Measurements from ENCODE around the gene COG5.
"Not testable (repeated sequence)": the region's sequence is repeated elsewhere in the genome, so short reads cannot be mapped to it uniquely, and the experiment has no call there.

The COG5 gene

GRCh38 chr7:107230334-107230733 lies 333.4 kb downstream of the COG5 start:
- no peak for DNase-seq

- DNase-seq = no peak
Measured at GRCh38 chr7:107228291-107228690, 335.4 kb downstream of the COG5 start.

DNA sequence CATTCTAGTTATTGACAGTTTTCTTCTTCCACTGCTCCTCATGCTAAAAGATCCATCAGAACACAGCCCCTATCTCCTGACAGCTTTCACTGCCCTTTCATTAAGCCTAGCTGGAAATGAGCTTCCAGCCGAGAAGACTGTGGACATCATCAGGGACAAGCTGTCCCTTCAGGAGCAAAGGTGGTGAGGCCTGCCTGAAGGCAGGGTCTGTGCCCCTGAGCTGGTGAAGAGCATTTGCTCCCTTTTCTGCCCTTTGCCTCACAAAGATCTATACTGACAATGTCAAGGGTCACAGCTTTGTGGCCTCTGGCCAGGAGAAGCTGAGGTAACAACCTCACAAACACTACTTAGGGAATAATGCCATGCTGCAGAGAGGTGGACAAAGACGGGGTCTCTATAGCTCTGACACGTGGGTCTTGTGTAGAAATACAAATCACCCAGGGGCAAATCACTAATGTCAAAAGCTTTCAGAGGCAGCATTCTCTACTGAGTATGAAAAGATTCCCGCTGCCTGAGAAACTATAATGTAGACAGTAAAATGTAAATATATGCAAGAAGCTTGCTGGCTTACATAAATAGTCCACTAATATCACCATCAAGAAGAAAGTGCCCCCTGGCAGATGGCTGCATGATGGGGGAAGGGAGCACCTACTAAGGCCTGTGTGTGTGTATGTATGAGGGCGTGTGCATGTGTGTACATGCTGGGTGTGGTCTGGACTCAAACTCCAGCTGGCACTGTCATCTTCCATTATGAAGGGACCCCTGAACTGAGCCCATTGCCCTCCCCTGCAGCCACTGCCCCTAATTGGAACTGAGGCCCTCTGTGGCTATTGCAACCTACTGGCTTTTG lies 339.1 kb downstream of the COG5 start:
- no peak for DNase-seq

DNA sequence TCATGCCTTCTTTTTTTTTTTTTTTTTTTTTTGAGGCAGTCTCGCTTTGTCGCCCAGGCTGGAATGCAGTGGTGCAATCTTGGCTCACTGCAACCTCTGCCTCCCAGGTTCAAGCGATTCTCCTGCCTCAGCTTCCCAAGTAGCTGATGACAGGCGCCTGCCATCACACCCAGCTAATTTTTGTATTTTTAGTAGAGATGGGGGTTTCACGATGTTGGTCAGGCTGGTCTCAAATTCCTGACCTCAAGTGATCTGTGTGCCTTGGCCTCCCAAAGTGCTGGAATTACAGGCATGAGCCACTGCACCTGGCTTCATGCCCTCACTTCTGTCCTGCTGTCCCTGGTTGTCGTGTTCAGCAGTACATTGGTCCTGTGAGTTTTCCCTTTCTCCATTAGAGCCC lies 342.9 kb downstream of the COG5 start:
- not testable (repeated sequence) for DNase-seq

- no peak for DNase-seq
Measured at GRCh38 chr7:107220356-107220755, 343.4 kb downstream of the COG5 start.

DNA sequence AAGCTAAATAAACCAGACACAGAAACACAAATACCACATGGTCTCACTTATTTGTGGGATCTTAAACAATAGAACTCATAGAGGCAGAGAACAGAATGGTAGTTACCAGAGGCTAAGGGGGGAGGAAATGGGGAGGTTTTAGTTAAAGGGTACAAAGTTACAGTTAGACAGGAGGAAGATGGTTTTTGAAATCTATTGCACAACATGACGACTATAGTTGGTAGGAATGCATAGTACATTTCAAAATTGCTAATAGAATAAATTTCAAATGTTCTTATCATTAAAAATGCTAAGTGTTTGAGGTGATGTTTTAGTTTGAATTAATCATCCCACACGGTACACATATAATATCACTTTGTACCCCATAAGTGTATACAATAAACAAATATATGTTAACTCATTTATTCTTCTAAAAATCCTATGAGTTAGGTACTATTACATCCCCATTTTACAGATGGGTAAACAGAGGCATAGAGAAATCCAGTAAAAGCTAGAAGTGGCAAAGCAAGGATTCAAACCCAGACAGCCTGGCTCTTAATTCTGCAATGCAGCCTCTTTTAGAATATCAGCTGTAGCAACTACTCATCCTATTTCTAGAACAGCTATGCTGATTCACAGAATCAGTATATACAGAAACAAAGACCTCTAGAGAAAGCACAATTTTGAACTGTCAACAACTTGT lies 344.0 kb downstream of the COG5 start:
- DNase-seq = no peak

- DNase-seq = no peak
Measured at GRCh38 chr7:107213945-107214344, 349.8 kb downstream of the COG5 start.

DNA sequence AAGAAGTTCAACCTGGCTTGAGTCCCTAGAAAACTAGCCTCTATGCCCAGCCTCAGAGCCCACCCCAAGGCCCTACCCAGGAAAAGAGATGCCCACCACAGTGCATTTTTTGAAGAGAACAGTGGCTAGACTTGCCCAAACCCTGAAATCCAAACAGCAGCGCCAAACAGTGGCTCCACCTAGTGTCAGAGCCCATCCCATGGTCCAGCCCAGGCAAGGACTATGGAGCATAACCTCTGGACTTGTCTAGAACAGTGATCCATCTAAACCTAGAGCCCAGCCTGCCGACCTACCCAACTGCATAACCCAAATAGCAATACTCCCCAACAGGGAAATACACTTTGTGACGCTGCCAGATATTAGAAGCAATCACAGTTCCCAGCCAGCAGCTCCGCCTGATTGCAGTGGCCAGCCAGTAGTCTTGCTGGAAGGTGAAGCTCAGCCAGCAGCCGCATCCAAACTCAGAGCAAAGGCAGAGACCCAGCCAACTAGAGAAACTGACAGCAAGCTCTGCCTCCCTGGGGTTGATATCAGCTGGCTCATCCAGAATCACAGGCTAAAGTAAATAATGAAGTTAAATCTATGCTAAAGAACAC lies 350.4 kb downstream of the COG5 start:
- DNase-seq = no peak

- DNase-seq = no peak
Measured at GRCh38 chr7:107212725-107213124, 351.0 kb downstream of the COG5 start.

DNA sequence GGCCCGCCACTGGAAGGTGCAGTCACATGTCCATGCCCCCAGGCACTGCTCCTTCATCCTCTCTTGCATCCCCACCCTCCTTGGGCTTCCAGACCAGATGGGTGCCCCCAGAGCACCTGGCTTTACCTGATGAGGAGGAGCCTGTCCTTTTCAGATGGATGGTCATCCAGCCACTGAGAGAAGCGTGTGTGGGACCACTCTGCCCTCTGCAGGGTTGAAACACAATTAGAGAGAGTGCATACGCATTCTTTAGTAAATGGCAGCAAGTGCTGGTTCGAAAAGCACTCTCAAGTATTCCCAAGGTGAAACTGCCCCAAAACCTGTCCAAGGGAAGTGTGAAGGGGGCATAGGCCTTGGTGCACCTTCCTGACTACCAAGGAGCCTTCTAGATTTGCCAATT lies 353.3 kb downstream of the COG5 start:
- DNase-seq = no peak

GRCh38 chr7:107209565-107209964 lies 354.2 kb downstream of the COG5 start:
- no peak for DNase-seq

DNA sequence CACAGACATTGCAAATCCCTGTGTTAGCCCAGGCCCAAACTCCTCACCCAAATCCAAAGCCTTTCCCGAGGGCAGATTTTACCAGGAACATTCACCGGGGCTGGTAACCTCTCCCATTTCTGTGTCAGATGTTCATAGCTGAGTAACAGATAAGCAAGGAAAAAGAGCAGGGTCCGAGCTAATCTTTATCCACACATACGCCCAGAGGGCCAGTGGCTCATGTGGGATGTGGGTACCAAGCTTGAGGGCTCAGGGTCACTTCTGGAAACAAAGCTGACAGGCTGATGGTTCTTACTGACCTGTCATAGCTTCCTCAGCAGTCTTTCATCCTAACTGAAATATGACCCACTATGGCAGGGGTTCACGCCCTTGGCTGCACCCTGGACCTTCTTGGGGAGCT lies 355.2 kb downstream of the COG5 start:
- no peak for DNase-seq

- DNase-seq = peak in 1 of 56 donors; percentile 4
Measured at GRCh38 chr7:107208024-107208521, 355.6 kb downstream of the COG5 start.

- DNase-seq = peak in 2 of 56 donors; percentile 15 to 22
Measured at GRCh38 chr7:107207459-107207858, 356.3 kb downstream of the COG5 start.

GRCh38 chr7:107206706-107207105 lies 357.0 kb downstream of the COG5 start:
- no peak for DNase-seq

DNA sequence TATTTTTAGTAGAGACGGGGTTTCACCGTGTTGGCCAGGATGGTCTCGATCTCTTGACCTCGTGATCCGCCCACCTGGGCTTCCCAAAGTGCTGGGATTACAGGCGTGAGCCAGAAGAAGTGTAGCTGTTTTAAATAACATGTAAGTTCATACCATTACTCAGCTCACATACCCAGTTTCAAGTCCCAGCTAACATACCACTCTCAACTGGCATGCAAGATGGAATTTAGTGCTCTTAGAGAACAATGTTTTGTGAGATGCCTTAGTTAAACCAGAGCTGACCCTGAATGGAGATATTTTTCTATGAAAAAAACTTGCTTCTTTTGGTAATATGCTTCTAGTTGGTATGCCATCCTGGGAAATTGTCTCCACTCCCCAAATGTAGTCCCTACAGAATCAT lies 357.6 kb downstream of the COG5 start:
- DNase-seq = no peak

DNA sequence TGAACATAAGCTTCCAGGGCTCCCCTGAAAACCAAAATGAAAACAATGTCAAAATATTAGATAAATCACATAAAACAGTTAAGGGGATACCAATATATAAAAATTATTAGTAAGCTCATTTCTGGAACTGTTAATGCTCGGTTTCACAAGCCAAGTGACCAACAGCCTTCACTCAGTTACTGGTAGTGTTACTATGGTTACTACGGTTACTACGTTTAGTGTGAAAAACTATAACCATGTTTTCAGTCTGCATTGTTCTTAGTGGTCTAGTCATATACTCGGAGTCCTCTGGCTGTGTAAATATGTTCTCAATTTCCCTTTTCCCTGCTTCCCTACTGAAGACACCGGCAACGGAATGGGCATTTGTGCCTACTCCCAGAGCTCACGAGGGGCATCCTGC lies 360.1 kb downstream of the COG5 start:
- no peak for DNase-seq

DNA sequence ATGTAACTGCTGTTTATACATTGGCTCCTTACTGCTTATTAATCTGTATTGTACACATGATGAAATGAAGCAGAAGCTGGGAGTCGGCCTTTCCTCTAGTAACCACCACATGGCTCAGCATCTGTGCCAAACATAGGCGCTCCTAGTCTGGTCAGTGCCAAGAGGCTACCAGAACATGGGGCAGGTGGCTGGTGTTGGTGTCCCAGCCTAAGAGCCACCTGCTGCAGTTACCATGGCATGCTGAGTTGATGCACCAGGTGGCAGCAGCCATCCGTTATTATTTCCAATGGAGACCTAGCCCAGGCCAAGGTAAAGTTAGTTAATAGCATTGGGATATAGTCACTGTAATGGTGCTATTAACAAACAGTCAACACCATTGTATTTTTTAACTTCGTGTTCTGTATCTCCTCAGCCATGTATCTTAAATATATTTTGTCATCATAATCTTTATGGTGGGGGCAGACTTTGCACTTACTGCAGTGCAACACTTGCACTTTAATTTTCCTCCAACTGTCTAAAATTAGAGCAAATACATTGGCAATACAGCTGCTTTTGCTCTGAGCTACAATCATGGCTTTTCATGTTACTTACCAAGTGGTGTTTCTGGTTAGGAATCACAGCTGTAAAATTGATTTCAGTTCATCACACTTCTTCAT lies 361.8 kb downstream of the COG5 start:
- peak in 17 of 56 donors; percentile 2 to 63 (median 23) for DNase-seq

- no peak for DNase-seq
Measured at GRCh38 chr7:107196834-107197610, 366.7 kb downstream of the COG5 start.

DNA sequence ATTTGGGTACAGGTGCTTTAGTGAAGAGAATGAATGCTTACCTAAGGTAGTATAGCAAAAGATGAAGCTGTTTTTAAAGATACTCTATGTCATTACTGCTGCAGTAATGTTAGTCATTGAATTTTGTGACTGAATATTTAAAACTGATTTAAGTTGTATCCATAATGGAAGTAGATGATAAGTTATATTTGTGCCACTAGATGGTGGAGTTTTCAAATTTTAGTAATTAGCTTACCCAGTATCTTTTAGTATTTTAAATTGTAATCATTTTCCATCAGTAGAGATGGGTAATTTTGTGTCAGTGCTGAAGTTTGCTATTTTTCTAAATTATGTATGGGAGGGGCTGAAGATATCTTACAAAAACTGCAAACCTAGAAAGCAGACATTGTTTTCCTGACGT lies 369.7 kb downstream of the COG5 start:
- DNase-seq = no peak

DNA sequence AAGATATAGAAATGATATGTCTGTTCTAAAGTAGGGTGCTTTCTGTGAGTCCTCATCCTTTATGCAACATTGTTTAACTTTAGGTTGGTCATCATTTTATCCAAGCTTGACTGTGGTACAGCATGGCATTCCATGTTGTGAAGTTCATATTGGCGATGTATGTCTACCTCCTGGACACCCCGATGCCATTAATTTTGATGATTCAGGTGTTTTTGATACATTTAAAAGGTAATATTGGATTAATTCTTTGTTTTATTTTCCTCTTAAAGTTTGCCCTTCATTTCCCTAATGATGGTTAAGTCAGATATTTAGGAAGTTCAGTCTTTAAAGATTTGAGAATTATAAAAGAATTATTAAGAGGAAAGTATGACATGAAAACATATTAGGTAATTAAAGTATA lies 373.6 kb downstream of the COG5 start:
- no peak for DNase-seq

All from nucleus accumbens (tissue), 56 donors.